ENCODE data around the gene SORCS2. TPM values are rescaled to one million over a fixed set of nuclear protein-coding genes. Genes with fewer than 3 reads are reported as not detected.

Gene SORCS2
- total RNA-seq, 1 donor from 2014 or later: 5.2 TPM

DNA sequence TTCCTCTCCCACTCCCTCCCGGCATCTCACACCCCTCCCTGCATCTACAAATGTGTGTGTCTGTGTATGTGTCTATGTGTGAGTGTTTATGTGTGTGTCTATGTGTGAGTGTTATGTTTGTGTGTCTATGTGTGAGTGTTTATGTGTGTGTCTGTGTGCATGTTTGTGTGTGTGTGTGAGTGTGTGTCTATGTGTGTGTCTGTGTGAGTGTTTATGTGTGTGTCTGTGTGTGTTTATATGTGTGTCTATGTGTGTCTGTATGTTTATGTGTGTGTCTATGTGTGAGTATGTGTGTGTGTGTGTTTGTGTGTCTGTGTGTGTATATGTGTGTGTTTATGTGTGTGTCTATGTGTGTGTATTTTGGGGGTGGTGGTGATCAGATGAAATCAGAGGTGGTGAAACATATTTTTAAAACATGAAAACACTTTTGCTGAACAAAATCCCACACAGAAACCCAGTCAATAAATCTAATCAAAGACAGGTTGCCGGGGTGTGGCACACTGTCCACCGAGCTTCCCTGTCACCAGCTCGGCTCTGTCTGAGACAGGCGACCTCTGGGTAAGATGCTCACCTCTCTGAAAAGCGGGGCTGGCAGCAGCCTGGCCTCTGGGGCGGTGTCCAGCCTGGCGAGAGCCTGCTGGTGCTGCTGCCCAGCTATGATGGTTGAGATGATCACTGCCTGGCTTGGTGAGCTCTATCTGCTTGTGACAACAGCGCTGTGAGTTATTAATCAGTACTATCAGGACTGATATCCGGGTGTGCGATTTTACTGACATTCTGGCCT, 429.1 kb downstream of the SORCS2 start:
- H3K9me3 ChIP-seq (ENCODE audit: low read depth): no peaks in the 10 kb centered on the region
- H2AFZ ChIP-seq (replicated peaks): no peak overlapping the region
- no peaks in the 10 kb centered on the region for H3K27me3 ChIP-seq
- no peak overlapping the region for H3K27ac ChIP-seq
- DNase-seq (ENCODE audit: low spot score): no peak
- Mint-ChIP-seq H3K4me3 (peak overlapping the region; percentile 2), H3K27me3 (ENCODE audit: insufficient read depth, low read depth) (peaks cover 6% of the 10 kb centered on the region), H3K27ac (peak overlapping the region; percentile 0), H3K4me1 (peaks cover 8% of the 10 kb centered on the region), H3K9me3 (no peaks in the 10 kb centered on the region), H3K36me3 (no peaks in the 10 kb centered on the region)
- H3K4me3 ChIP-seq: no peak overlapping the region
- no peak overlapping the region for H3K9ac ChIP-seq
- H3F3A ChIP-seq (ENCODE audit: low read depth): no peaks in the 10 kb centered on the region
- TF ChIP-seq, protein P1, sequence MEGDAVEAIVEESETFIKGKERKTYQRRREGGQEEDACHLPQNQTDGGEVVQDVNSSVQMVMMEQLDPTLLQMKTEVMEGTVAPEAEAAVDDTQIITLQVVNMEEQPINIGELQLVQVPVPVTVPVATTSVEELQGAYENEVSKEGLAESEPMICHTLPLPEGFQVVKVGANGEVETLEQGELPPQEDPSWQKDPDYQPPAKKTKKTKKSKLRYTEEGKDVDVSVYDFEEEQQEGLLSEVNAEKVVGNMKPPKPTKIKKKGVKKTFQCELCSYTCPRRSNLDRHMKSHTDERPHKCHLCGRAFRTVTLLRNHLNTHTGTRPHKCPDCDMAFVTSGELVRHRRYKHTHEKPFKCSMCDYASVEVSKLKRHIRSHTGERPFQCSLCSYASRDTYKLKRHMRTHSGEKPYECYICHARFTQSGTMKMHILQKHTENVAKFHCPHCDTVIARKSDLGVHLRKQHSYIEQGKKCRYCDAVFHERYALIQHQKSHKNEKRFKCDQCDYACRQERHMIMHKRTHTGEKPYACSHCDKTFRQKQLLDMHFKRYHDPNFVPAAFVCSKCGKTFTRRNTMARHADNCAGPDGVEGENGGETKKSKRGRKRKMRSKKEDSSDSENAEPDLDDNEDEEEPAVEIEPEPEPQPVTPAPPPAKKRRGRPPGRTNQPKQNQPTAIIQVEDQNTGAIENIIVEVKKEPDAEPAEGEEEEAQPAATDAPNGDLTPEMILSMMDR (IDR thresholded peaks at IDR 0.05): no peak
- TF ChIP-seq EZH2 (IDR thresholded peaks at IDR 0.05) (no peak), EZH2phosphoT487 (IDR thresholded peaks at IDR 0.05) (no peak)
- no peaks in the 10 kb centered on the region for H3K79me2 ChIP-seq (ENCODE audit: low read depth)
- no peaks in the 10 kb centered on the region for H3K4me1 ChIP-seq
- no peak overlapping the region for H3K4me2 ChIP-seq
- H3K36me3 ChIP-seq: no peaks in the 10 kb centered on the region
- H4K20me1 ChIP-seq (ENCODE audit: low read depth): no peaks in the 10 kb centered on the region

DNA sequence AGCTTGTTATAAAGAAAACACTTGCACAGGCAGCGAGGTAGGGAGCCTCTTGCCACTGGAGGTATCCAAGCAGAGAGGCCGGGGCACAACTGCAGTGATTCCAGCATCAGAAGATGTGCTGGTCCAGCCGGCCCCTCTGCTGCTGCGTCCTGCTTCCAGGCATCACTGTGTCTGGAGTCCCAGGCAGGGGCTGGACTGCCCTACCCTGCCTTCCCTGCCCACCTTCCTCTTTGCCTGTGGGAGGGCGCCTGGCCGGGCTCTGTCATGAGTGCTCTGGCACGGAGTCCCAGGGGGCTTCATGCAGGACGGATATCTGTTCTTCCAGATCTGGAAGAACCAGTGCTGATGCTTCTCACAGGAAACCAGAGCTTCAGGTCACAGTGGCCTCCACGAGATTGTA, 430.0 kb downstream of the SORCS2 start:
- Histone ChIP-seq H3K9ac (no peak overlapping the region), H3K79me2 (ENCODE audit: low read depth) (no peaks in the 10 kb centered on the region), H3K27ac (no peak overlapping the region), H3K27me3 (no peaks in the 10 kb centered on the region), H3K36me3 (no peaks in the 10 kb centered on the region), H3K4me2 (no peak overlapping the region), H4K20me1 (ENCODE audit: low read depth) (no peaks in the 10 kb centered on the region), H3K4me1 (no peaks in the 10 kb centered on the region), H3K4me3 (no peak overlapping the region), H2AFZ (replicated peaks) (no peak overlapping the region), H3K9me3 (ENCODE audit: low read depth) (no peaks in the 10 kb centered on the region), H3F3A (ENCODE audit: low read depth) (no peaks in the 10 kb centered on the region)
- peaks cover 8% of the 10 kb centered on the region for H3K27me3 Mint-ChIP-seq (ENCODE audit: insufficient read depth, low read depth)
- no peaks in the 10 kb centered on the region for H3K9me3 Mint-ChIP-seq
- no peak overlapping the region for H3K4me3 Mint-ChIP-seq
- DNase-seq (ENCODE audit: low spot score): no peak
- H3K36me3 Mint-ChIP-seq: no peaks in the 10 kb centered on the region
- H3K4me1 Mint-ChIP-seq: peaks cover 8% of the 10 kb centered on the region
- no peak overlapping the region for H3K27ac Mint-ChIP-seq
- TF ChIP-seq EZH2 (IDR thresholded peaks at IDR 0.05) (no peak), EZH2phosphoT487 (IDR thresholded peaks at IDR 0.05) (no peak)
- TF ChIP-seq, protein P1 (IDR thresholded peaks at IDR 0.05): no peak

DNA sequence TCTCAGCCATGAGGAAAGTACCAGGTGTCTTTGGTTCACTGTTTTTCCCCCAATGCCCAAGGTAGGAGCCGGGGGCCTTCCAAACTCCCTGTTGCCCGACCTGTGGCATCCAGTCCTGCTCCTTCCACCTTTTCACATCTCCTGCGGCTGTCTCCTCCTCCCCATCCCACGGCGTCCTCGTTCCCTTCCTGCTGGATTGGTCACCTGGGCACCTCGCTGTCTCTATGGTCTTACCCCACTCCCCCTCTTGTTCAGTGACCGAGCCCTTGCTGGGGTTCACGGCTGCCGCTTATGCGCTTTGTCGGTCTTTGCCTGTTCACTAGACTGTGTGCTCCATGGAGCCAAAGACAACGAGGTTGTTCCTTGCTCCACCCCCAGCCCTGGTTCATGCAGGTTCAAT, 431.1 kb downstream of the SORCS2 start:
- no peak overlapping the region for H3K4me3 Mint-ChIP-seq
- DNase-seq (ENCODE audit: low spot score): no peak
- Histone ChIP-seq H3K4me3 (no peak overlapping the region), H3F3A (ENCODE audit: low read depth) (no peaks in the 10 kb centered on the region), H3K9ac (no peak overlapping the region), H3K27me3 (no peaks in the 10 kb centered on the region), H3K4me2 (no peak overlapping the region), H3K27ac (no peak overlapping the region), H3K4me1 (no peaks in the 10 kb centered on the region), H2AFZ (replicated peaks) (no peak overlapping the region), H3K9me3 (ENCODE audit: low read depth) (no peaks in the 10 kb centered on the region), H3K36me3 (no peaks in the 10 kb centered on the region), H3K79me2 (ENCODE audit: low read depth) (no peaks in the 10 kb centered on the region), H4K20me1 (ENCODE audit: low read depth) (no peaks in the 10 kb centered on the region)
- peaks cover 9% of the 10 kb centered on the region for H3K4me1 Mint-ChIP-seq
- no peaks in the 10 kb centered on the region for H3K36me3 Mint-ChIP-seq
- TF ChIP-seq EZH2phosphoT487 (IDR thresholded peaks at IDR 0.05): no peak
- TF ChIP-seq, protein P1 (IDR thresholded peaks at IDR 0.05): no peak
- TF ChIP-seq EZH2 (IDR thresholded peaks at IDR 0.05): no peak
- H3K27me3 Mint-ChIP-seq (ENCODE audit: insufficient read depth, low read depth): peaks cover 13% of the 10 kb centered on the region
- H3K27ac Mint-ChIP-seq: no peak overlapping the region
- H3K9me3 Mint-ChIP-seq: no peaks in the 10 kb centered on the region

Measured in neural progenitor cell (in vitro differentiated cells).